ENCODE measurements around the gene PIP5K1C. TPM values are rescaled to one million over a fixed set of nuclear protein-coding genes. Genes with fewer than 3 reads are reported as not detected.

PIP5K1C gene
- total and polyA plus RNA-seq, 9 of the 15 experiments (the other 6 are each of a cell fraction or from before 2014, with no cell fraction given), result 0.38 to 22.1 (median 4.1) TPM

DNA sequence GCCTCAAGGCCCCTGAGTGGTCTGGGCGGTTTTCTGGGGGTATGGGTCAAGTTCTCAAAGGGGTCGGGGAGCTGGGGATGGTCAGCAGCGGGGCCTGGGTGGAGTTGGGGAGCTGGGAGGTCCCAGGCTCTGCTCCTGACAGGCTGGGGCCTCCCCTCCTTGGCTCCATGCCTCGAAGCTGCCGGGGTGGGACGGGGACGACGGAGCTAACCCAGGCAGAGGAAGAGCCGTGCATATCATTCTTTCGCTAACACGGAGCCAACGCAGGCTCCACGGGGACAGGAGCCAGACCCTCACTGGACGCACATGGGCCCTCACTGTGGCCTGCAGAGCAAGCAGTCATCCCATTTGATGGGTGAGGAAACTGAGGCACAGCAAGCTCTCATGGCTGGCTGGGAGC, 47.8 kb downstream of the PIP5K1C start (continued):
- TF ChIP-seq, protein P1, sequence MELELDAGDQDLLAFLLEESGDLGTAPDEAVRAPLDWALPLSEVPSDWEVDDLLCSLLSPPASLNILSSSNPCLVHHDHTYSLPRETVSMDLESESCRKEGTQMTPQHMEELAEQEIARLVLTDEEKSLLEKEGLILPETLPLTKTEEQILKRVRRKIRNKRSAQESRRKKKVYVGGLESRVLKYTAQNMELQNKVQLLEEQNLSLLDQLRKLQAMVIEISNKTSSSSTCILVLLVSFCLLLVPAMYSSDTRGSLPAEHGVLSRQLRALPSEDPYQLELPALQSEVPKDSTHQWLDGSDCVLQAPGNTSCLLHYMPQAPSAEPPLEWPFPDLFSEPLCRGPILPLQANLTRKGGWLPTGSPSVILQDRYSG (tag; conservative IDR thresholded peaks at IDR 0.05; ENCODE audit: low read depth), result no peak
- no peak for TF ChIP-seq CC2D1A (IDR thresholded peaks at IDR 0.05)

DNA sequence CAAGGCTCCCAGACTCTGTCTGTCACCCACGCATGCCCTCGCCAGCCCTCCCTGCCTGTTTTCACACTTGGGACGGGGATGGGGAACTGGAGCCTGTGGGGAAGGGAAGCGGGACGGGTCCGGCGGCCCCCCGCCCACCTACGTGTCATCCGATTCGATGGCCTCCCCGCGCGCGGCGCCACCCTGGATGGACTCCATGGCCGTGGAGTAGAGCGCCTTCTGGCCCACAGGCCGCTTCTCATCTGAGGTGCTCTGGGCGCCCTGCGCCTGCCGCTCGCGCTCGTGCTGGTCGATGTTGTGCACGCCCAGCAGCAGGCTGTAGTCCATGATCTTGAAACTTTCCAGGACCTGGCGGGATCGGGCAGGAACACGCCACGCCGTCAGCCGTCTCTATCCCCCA, 48.6 kb downstream of the PIP5K1C start:
- intact Hi-C loops (cut with micrococcal nuclease) (no loop called here), in situ Hi-C loops (cut with MboI) (no loop called here)
- no peak overlapping the region for H3K9ac ChIP-seq (ENCODE audit: insufficient read depth in 1 of 2, low read depth in 2 of 2, low read length in 2 of 2)
- H4K20me1 ChIP-seq (replicated peaks; ENCODE audit: control insufficient read depth, insufficient read depth, low read length), result no peaks in the 10 kb centered on the region
- H3K9me1 ChIP-seq (ENCODE audit: control insufficient read depth, insufficient read depth, low read length), result no peaks in the 10 kb centered on the region
- no peak for DNase-seq (ENCODE audit: extremely low read depth in 1 of 4, low spot score in 3 of 4)
- CTCF ChIA-PET (ENCODE audit: low intra/inter-chr PET ratio), result no interaction called here
- H3K36me3 ChIP-seq (ENCODE audit: control insufficient read depth, insufficient read depth, low read length), result peaks cover 41% of the 10 kb centered on the region; the same call in 1 of the 3 replicates
- H3K4me2 ChIP-seq (ENCODE audit: insufficient read depth, low read length), result no peak overlapping the region
- BruUV-seq (replicated peaks), result no TSS peak
- FAIRE-seq, result no peak
- no peak overlapping the region for H2AFZ ChIP-seq (ENCODE audit: low read depth, low read length)
- H3K9me3 ChIP-seq (replicated peaks; ENCODE audit: control insufficient read depth, insufficient read depth, low read depth, low read length), result no peaks in the 10 kb centered on the region
- no peaks in the 10 kb centered on the region for H3K27me3 ChIP-seq (ENCODE audit: control insufficient read depth in 2 of 2, insufficient read depth in 2 of 2, low read length in 2 of 2)
- no peak overlapping the region for H3K4me3 ChIP-seq
- no peak for ATAC-seq
- no peak overlapping the region for H3K27ac ChIP-seq (ENCODE audit: extremely low read depth, low read depth, low read length)
- no peaks in the 10 kb centered on the region for H3K79me2 ChIP-seq (ENCODE audit: control insufficient read depth, insufficient read depth, low read length)
- peaks cover 0 to 33% of the 10 kb centered on the region in 2 experiments; a peak in 2 of 5 replicates for H3K4me1 ChIP-seq (replicated peaks in 1 of 2; ENCODE audit: control insufficient read depth in 2 of 2, insufficient read depth in 2 of 2, low read length in 2 of 2)
- WGBS (ENCODE audit: insufficient coverage, low coverage, missing lambda C conversion rate), result 95% methylated on average over 24 of the region's 33 CpGs
- POLR2A ChIA-PET, result no interaction called here
- TF ChIP-seq ZBTB33 (CRISPR knock-in tag; IDR thresholded peaks at IDR 0.05) (peak; percentile 73; the same call in 1 of the 2 replicates), ZNF217 (CRISPR knock-in tag; IDR thresholded peaks at IDR 0.05) (no peak), CEBPB (tag; IDR thresholded peaks at IDR 0.05) (no peak), GTF2E2 (tag; IDR thresholded peaks at IDR 0.05) (no peak), FOXP4 (CRISPR knock-in tag; IDR thresholded peaks at IDR 0.05; ENCODE audit: borderline replicate concordance) (no peak), TSC22D4 (tag; IDR thresholded peaks at IDR 0.05) (no peak), HNRNPH1 (optimal IDR thresholded peaks at IDR 0.05; ENCODE audit: low read depth, low read length) (no peak), ZSCAN32 (CRISPR knock-in tag; IDR thresholded peaks at IDR 0.05) (no peak), POLR2A (conservative IDR thresholded peaks at IDR 0.05) (no peak)
- TF ChIP-seq, protein P2, sequence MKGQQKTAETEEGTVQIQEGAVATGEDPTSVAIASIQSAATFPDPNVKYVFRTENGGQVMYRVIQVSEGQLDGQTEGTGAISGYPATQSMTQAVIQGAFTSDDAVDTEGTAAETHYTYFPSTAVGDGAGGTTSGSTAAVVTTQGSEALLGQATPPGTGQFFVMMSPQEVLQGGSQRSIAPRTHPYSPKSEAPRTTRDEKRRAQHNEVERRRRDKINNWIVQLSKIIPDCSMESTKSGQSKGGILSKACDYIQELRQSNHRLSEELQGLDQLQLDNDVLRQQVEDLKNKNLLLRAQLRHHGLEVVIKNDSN (CRISPR knock-in tag; IDR thresholded peaks at IDR 0.05), result no peak
- TF ChIP-seq, protein P3, sequence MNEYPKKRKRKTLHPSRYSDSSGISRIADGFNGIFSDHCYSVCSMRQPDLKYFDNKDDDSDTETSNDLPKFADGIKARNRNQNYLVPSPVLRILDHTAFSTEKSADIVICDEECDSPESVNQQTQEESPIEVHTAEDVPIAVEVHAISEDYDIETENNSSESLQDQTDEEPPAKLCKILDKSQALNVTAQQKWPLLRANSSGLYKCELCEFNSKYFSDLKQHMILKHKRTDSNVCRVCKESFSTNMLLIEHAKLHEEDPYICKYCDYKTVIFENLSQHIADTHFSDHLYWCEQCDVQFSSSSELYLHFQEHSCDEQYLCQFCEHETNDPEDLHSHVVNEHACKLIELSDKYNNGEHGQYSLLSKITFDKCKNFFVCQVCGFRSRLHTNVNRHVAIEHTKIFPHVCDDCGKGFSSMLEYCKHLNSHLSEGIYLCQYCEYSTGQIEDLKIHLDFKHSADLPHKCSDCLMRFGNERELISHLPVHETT (CRISPR knock-in tag; conservative IDR thresholded peaks at IDR 0.05 in 1 of 2, IDR thresholded peaks at IDR 0.05 in 1 of 2), result no peak
